Activated CD4-positive, alpha-beta T cell treated with anti-CD3 and anti-CD28 coated beads for 36 hours (primary cell): ENCODE measurements around the gene DEGS1. TPM values are rescaled to one million over a fixed set of nuclear protein-coding genes. Genes with fewer than 3 reads are reported as not detected.

Source experiments
- ATAC-seq: fragments of 200-7000 bp; cut with Tn5 transposase; one replicate; pipeline ENCODE4 v1.10.0; 2021; ENCODE audit warnings: mild to moderate bottlenecking, moderate library complexity
- CTCF ChIA-PET: fragments of 350-600 bp; sonication (Branson Sonifier 250); formaldehyde crosslinking; loops from one replicate; lab custom pipeline; 2021; ENCODE audit warnings: antibody characterized with exemption; lab: Charles Lee
- POLR2A ChIA-PET: fragments of 350-600 bp; sonication (Branson Sonifier 250); formaldehyde crosslinking; loops from one replicate; lab custom pipeline; 2021; ENCODE audit warnings: antibody characterized with exemption, inconsistent platforms; lab: Charles Lee
- DNase-seq: peaks from one replicate; pipeline ENCODE4 v3.0.0-alpha.2; 2020
- H3K27ac Mint-ChIP-seq: one replicate; pipeline ENCODE4 v1.8.0; 2021; ENCODE audit warnings: mixed read lengths
- H3K27me3 Mint-ChIP-seq: one replicate; pipeline ENCODE4 v1.8.0; 2021; ENCODE audit warnings: mixed read lengths
- H3K36me3 Mint-ChIP-seq: one replicate; pipeline ENCODE4 v1.8.0; 2021; ENCODE audit warnings: low read depth, mixed read lengths
- H3K4me1 Mint-ChIP-seq: one replicate; pipeline ENCODE4 v1.8.0; 2021; ENCODE audit warnings: mixed read lengths
- H3K4me3 Mint-ChIP-seq: one replicate; pipeline ENCODE4 v1.8.0; 2021; ENCODE audit warnings: mild to moderate bottlenecking, moderate library complexity, mixed read lengths
- H3K9me3 Mint-ChIP-seq: one replicate; pipeline ENCODE4 v1.8.0; 2021; ENCODE audit warnings: low read depth, mixed read lengths
- intact Hi-C, 2 experiments: fragments of 100-400 bp; cut with DNase I in 1 of 2; cut with micrococcal nuclease in 1 of 2; formaldehyde crosslinking; loops; one replicate each; pipeline versions ENCODE4 v1.14.2 to v1.15.1; 2022 to 2024; cut with DNase I, micrococcal nuclease
- total RNA-seq, 2 experiments: library from RNA; stranded (reverse); gene quantifications; one replicate each; pipeline ENCODE4 v1.2.3, GENCODE V29; 2021

Gene DEGS1
- total RNA-seq, 2 experiments from 2014 or later: 24.0 to 24.5 TPM

GRCh38 chr1:224237119-224237881 is 54.3 kb downstream of the DEGS1 start:
- no peak overlapping the region for H3K27ac Mint-ChIP-seq
- peaks cover 5% of the 10 kb centered on the region for H3K36me3 Mint-ChIP-seq
- H3K27me3 Mint-ChIP-seq: no peaks in the 10 kb centered on the region
- H3K4me1 Mint-ChIP-seq: no peaks in the 10 kb centered on the region
- intact Hi-C loops: loop anchor here in 1 of 2 experiments (5.0 kb wide), 1 partner anchor 940 kb away; no protein-coding TSS in a partner anchor
- ATAC-seq (no peak), DNase-seq (no peak)
- ChIA-PET CTCF (interaction anchor here (0.9 kb wide), 1 partner anchor 173 kb away, joined by 3 read pairs; no protein-coding TSS in a partner anchor), POLR2A (interaction anchor here (0.6 to 0.7 kb wide), 2 partner anchors 15 to 86 kb away, joined by 3 to 5 read pairs; no protein-coding TSS in a partner anchor)
- H3K4me3 Mint-ChIP-seq: no peak overlapping the region
- no peaks in the 10 kb centered on the region for H3K9me3 Mint-ChIP-seq

GRCh38 chr1:224238212-224238611 is 55.2 kb downstream of the DEGS1 start:
- intact Hi-C loops: loop anchor here in 1 of 2 experiments (5.0 kb wide), 1 partner anchor 941 kb away; no protein-coding TSS in a partner anchor
- ChIA-PET POLR2A (interaction anchor here (0.7 kb wide), 1 partner anchor 14 kb away, joined by 5 read pairs; no protein-coding TSS in a partner anchor), CTCF (interaction anchor here (0.6 kb wide), 1 partner anchor 225 kb away, joined by 4 read pairs; no protein-coding TSS in a partner anchor)
- Mint-ChIP-seq H3K27me3 (no peaks in the 10 kb centered on the region), H3K27ac (peak overlapping the region; percentile 27), H3K9me3 (no peaks in the 10 kb centered on the region), H3K4me3 (no peak overlapping the region), H3K4me1 (no peaks in the 10 kb centered on the region), H3K36me3 (peaks cover 5% of the 10 kb centered on the region)
- ATAC-seq (no peak), DNase-seq (no peak)

- ChIA-PET CTCF (no interaction called here), POLR2A (no interaction called here)
- peak overlapping the region; percentile 27 for H3K27ac Mint-ChIP-seq
- H3K36me3 Mint-ChIP-seq: peaks cover 5% of the 10 kb centered on the region
- no peak for ATAC-seq
- intact Hi-C loops: loop anchor here in 1 of 2 experiments (5.0 kb wide), 1 partner anchor 941 kb away; no protein-coding TSS in a partner anchor
- no peak overlapping the region for H3K4me3 Mint-ChIP-seq
- DNase-seq: no peak
- H3K9me3 Mint-ChIP-seq: no peaks in the 10 kb centered on the region
- H3K4me1 Mint-ChIP-seq: no peaks in the 10 kb centered on the region
- H3K27me3 Mint-ChIP-seq: no peaks in the 10 kb centered on the region
Measured at GRCh38 chr1:224238756-224239155, 55.7 kb downstream of the DEGS1 start.

Other genes with a start within 250 kb of the DEGS1 start
- 10 to 100 TPM; 17.1 to 19.7 TPM for gene FBXO28, start 69.1 kb upstream of the DEGS1 start, total RNA-seq
- 10 to 100 TPM; 34.2 to 44.1 TPM for gene NVL, start 146.9 kb downstream of the DEGS1 start, total RNA-seq
- gene CNIH4, start 173.6 kb downstream of the DEGS1 start, total RNA-seq: 10 to 100 TPM; 29.9 to 49.6 TPM